NCI-H146 treated with DMSO at 0.1 percent for 48 hours (cell line): ENCODE measurements around the gene CA10.

Source experiments
- DNase-seq: peaks from one replicate; lab custom pipeline; 2025; ENCODE audit not compliant: unreplicated experiment; lab: John Stamatoyannopoulos, UW

CA10 gene

GRCh38 chr17:51890710-51891109 lies 267.8 kb downstream of the CA10 start:
- no peak for DNase-seq

GRCh38 chr17:51888816-51889215 lies 269.7 kb downstream of the CA10 start:
- no peak for DNase-seq

- DNase-seq, result no peak
These were observed 281.5 kb downstream of the CA10 start for GRCh38 chr17:51876986-51877385.

GRCh38 chr17:51873302-51873701 lies 285.2 kb downstream of the CA10 start:
- no peak for DNase-seq

GRCh38 chr17:51869387-51869786 lies 289.1 kb downstream of the CA10 start:
- no peak for DNase-seq

- DNase-seq, result peak; percentile 3
These were observed 297.5 kb downstream of the CA10 start for GRCh38 chr17:51860954-51861561.

GRCh38 chr17:51857052-51857597 lies 301.4 kb downstream of the CA10 start:
- no peak for DNase-seq

- no peak for DNase-seq
These were observed 302.7 kb downstream of the CA10 start for GRCh38 chr17:51855806-51856205.

- DNase-seq, result no peak
These were observed 304.7 kb downstream of the CA10 start for GRCh38 chr17:51853857-51854256.

- no peak for DNase-seq
These were observed 305.9 kb downstream of the CA10 start for GRCh38 chr17:51852603-51853002.

GRCh38 chr17:51850201-51850600 lies 308.3 kb downstream of the CA10 start:
- DNase-seq, result no peak

GRCh38 chr17:51848451-51848850 lies 310.1 kb downstream of the CA10 start:
- DNase-seq, result no peak

GRCh38 chr17:51846566-51846965 lies 311.9 kb downstream of the CA10 start:
- no peak for DNase-seq

GRCh38 chr17:51845776-51846175 lies 312.7 kb downstream of the CA10 start:
- DNase-seq, result no peak

- no peak for DNase-seq
These were observed 315.8 kb downstream of the CA10 start for GRCh38 chr17:51842763-51843162.

- DNase-seq, result no peak
These were observed 316.8 kb downstream of the CA10 start for GRCh38 chr17:51841669-51842068.

GRCh38 chr17:51840688-51841087 lies 317.8 kb downstream of the CA10 start:
- no peak for DNase-seq

GRCh38 chr17:51833620-51834019 lies 324.9 kb downstream of the CA10 start:
- no peak for DNase-seq

GRCh38 chr17:51833045-51833444 lies 325.5 kb downstream of the CA10 start:
- no peak for DNase-seq

- no peak for DNase-seq
These were observed 327.6 kb downstream of the CA10 start for GRCh38 chr17:51830886-51831285.

- no peak for DNase-seq
These were observed 328.1 kb downstream of the CA10 start for GRCh38 chr17:51830451-51830850.

GRCh38 chr17:51828901-51829300 lies 329.6 kb downstream of the CA10 start:
- DNase-seq, result no peak

- no peak for DNase-seq
These were observed 331.4 kb downstream of the CA10 start for GRCh38 chr17:51827140-51827539.
